A549 treated with DMSO at 1 μM for 4 hours (cell line): ENCODE data around the gene LCE3C. TPM values are rescaled to one million over a fixed set of nuclear protein-coding genes. Genes with fewer than 3 reads are reported as not detected.

Source experiments
- total RNA-seq: library from RNA; stranded (reverse); fragments of 200-300 nt; extraction: Qiagen RNA extraction; gene quantifications from 5 replicates; pipeline ENCODE4 v1.2.3, GENCODE V29; 2022; ENCODE audit warnings: low read depth

The LCE3C gene
- not detected in 5 replicates for total RNA-seq

GRCh38 chr1:152599934-152600333, at the start of gene LCE3C:
Gene LCE3C, plus strand, starts transcription at chr1:152600234. Its CDS starts 498 bp downstream, at chr1:152600732.

GRCh38 chr1:152566681-152567080, 33.4 kb upstream of the LCE3C start, which contains the start of gene LCE3E:
Gene LCE3E, minus strand, starts transcription at chr1:152566780. Its CDS starts 572 bp downstream, at chr1:152566208.

GRCh38 chr1:152580433-152580832, 19.6 kb upstream of the LCE3C start, which contains the start of gene LCE3D:
Gene LCE3D, minus strand, starts transcription at chr1:152580516. Its CDS starts 580 bp downstream, at chr1:152579936.

GRCh38 chr1:152613511-152613910, 13.5 kb downstream of the LCE3C start, which contains the start of gene LCE3B:
Gene LCE3B, plus strand, starts transcription at chr1:152613811. Its CDS starts 0 bp downstream, at chr1:152613811.

GRCh38 chr1:152622803-152623202, 22.8 kb downstream of the LCE3C start, which contains the start of gene LCE3A:
Gene LCE3A, minus strand, starts transcription at chr1:152623103. Its CDS starts 0 bp downstream, at chr1:152623103.

Other genes with a start within 250 kb of the LCE3C start
- gene FLG2, start 240.2 kb upstream of the LCE3C start, total RNA-seq: not detected in 5 replicates
- gene CRNN, start 186.0 kb upstream of the LCE3C start, total RNA-seq: not detected in 5 replicates
- 0.31 TPM in 1 of 5 replicates, not detected in the others for gene LCE5A, start 89.4 kb upstream of the LCE3C start, total RNA-seq
- 0.25 to 0.48 TPM (median 0.43 TPM) in 4 of 5 replicates, not detected in the other for gene CRCT1, start 85.8 kb upstream of the LCE3C start, total RNA-seq
- gene LCE3E, start 33.5 kb upstream of the LCE3C start, total RNA-seq: not detected in 5 replicates
- 0.69 to 1.3 TPM (median 0.88 TPM) in 5 replicates for gene LCE3D, start 19.7 kb upstream of the LCE3C start, total RNA-seq
- gene LCE3B, start 13.6 kb downstream of the LCE3C start, total RNA-seq: not detected in 5 replicates
- not detected in 5 replicates for gene LCE3A, start 22.9 kb downstream of the LCE3C start, total RNA-seq
- not detected in 5 replicates for gene LCE2D, start 63.1 kb downstream of the LCE3C start, total RNA-seq
- not detected in 5 replicates for gene LCE2C, start 75.0 kb downstream of the LCE3C start, total RNA-seq
- gene LCE2B, start 85.9 kb downstream of the LCE3C start, total RNA-seq: not detected in 5 replicates
- not detected in 5 replicates for gene LCE2A, start 98.1 kb downstream of the LCE3C start, total RNA-seq
- not detected in 5 replicates for gene LCE4A, start 107.9 kb downstream of the LCE3C start, total RNA-seq
- gene KPRP, start 157.8 kb downstream of the LCE3C start, total RNA-seq: not detected in 5 replicates
- not detected in 5 replicates for gene LCE1F, start 174.9 kb downstream of the LCE3C start, total RNA-seq
- 0.08 TPM in 1 of 5 replicates, not detected in the others for gene LCE1E, start 186.0 kb downstream of the LCE3C start, total RNA-seq
- gene LCE1D, start 196.5 kb downstream of the LCE3C start, total RNA-seq: not detected in 5 replicates
- not detected in 5 replicates for gene LCE1C, start 206.4 kb downstream of the LCE3C start, total RNA-seq
- gene LCE1B, start 211.7 kb downstream of the LCE3C start, total RNA-seq: not detected in 5 replicates
- not detected in 5 replicates for gene LCE1A, start 227.2 kb downstream of the LCE3C start, total RNA-seq
- not detected in 5 replicates for gene LCE6A, start 242.6 kb downstream of the LCE3C start, total RNA-seq